Measurements from ENCODE around the gene AFTPH.
A peak's percentile ranks its signal among the peaks of the same experiment; 100 is the strongest.

The AFTPH gene

DNA sequence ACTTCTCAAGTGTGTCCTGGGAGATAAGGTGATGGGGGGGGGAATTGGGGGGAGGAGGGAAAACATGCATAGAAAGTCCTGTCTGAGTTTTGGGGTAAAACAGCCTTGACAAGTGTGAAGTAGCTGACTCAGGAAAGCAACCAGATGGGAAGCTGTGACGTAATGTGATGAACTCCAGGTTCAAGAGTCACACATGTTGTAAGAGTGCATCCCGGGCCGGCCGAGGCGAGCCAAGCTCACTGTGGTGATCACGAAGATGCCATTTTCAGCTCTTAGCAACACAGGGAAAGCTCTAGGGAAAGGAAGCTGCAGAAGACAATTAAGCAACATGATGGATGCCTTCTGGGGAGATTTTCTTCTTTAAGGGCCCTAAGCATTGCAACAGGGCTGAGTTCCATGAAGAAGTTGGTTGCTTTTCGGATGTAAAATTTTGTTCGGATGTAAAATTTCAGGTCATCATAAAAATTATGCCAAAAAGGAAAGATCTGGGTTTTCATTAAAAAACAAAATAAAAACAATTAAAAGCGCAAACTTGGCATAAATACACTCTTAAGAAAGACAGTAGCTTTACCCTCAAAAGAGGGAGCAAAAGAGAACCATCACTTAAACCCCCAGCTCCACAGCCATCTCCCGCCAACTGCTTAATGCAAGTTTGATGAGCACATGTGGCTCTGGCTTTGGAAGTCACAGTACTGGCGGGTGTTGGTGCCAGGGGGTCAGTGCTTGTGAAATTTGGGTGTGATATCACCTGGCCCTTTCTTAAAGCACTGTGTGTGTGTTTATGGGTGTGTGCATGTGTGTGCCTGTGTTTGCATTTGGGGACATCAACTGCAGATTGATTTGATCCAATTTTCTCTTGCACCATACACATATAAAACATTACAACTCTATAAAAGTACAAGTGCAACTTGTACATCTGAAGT, 110.5 kb downstream of the AFTPH start:
- ATAC-seq, result no peak

DNA sequence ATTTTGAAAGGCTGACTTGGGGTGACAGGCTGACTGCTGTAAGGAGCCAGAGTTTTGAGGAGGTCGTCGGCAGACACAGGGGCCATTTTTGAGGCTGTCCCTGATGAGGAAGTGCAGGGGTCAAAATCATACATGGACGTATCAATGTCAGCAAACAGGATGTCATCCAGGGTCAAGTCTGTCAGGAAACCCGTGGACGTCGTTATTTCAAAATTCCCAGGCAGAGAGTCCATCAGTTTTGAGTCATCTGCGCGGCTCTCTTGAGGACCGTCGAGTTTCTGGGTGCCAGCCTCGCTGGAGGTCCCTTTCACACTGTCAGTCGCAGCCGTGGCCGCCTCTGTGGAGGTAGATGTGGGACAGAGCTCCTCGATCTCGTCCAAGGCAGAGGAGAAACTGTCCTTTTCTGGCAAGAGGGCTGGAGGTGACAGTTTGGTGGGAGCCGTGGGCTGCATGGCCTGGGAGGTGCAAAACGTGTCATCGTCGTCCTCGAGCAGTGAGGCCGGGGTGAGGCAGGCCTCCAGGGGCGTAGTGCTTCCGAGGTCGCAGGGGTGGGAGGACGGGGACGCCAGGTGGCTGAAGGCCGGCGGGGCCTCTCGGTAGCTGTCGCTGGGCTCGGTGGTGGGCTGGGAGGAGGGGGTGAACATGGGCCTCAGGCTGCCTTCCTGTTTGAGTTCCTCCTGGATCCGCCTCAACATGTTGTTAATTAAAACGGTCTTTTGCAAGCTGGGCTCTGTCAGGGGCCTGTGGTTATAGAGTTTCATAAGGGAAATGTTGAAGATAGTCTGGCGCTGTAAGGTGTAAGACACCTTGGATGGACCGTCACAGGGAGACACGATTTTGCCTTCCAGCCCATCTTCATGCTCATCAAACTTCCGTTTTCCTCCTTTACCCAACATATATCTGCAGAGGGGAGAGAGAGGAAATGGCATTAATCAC, 112.1 kb downstream of the AFTPH start:
- peak; percentile 9 to 17 for ATAC-seq

DNA sequence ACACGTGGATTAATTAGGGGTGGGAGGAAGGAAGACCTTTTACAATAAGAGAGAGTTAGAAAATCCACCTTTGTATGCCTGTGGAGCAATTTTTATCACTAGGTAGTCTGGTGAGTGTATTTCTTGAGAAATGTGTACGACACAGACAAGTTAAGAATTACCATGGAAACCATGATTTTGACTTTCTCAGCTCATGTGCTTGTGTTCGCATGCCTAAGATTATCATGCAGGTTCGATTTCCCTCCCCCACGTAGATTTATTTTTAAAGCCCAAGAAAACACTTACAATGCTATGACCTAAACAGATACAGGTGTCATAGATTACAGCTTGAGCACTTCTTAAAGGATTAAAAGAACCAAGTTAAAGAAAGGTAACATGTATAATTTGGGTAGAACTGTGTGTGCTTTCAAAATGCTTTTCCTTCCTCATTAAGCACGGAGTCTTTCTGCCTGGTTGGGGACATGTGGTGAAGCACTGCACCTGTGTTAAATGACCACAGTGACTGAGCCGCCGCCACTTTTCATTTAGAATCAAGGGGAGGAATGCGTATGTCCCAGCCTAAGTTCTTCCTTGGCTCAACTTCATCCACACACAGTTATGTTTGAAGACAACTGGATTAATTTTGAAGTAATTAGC, 113.0 kb downstream of the AFTPH start:
- ATAC-seq, result peak; percentile 43 to 48

DNA sequence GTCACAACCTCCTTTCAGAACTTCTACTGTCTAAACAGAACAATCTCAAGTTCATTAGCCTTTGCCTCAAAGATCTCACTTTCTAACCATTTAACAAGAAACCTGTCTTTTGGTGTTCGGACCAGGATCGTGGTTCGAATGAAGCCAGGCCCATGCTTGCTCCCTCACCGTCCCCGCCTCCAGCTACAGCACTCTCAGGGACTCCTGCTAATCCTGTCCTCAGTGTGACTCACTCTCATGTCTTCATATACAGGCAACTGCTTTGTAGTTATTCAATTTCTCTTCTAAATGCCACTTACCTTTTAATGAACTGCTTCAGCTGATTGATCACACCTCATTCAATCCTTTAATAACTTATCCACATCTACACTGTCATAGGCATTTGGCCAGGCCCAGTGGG, 113.8 kb downstream of the AFTPH start:
- ATAC-seq, result peak; percentile 52 to 62

DNA sequence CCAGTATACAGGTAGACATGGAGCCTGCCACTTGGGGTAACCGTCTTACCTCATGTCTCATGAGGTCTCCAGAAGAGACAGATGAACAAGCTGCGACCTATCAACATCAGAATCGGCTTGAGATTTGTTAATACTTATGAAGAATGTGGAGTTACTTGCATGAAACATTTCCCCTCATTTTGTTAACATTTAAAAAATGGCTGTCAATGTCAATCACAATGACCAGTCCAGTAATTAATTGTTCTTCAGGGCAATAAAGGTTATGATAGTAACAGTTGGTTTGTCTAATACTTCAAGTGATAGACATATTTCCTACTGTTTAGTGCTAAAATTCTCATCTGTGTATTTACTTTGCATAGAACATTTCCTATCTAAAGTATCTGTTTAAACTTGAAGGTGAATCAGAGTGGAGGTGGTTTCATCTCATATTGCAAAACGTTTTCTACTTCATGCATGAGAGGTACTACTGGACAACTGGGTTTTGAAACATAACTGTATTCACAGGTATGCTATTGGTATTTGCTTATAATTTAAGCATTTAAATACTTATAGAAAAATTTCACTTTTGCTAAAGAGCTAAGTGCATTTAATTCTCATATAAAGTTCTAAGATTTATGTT, 114.5 kb downstream of the AFTPH start:
- ATAC-seq, result no peak

DNA sequence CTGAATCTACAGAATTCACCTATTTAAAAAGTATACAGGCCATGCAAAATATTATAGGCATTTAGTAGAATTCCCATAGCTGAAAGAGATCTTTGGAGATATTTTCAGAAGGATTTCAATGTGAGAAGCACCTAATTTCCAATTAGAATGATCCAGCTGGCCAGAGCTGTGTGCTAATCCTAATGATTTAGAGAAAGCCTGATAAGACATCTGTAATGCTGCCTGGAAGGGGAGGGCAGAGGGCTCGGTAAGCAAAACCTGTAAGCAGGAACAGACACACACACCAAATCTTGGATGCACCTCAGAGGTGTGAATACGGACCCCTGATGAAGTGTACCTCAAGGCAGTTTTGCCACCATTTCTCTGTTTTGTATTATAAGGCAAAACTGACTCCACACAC, 115.6 kb downstream of the AFTPH start:
- ATAC-seq, result no peak

DNA sequence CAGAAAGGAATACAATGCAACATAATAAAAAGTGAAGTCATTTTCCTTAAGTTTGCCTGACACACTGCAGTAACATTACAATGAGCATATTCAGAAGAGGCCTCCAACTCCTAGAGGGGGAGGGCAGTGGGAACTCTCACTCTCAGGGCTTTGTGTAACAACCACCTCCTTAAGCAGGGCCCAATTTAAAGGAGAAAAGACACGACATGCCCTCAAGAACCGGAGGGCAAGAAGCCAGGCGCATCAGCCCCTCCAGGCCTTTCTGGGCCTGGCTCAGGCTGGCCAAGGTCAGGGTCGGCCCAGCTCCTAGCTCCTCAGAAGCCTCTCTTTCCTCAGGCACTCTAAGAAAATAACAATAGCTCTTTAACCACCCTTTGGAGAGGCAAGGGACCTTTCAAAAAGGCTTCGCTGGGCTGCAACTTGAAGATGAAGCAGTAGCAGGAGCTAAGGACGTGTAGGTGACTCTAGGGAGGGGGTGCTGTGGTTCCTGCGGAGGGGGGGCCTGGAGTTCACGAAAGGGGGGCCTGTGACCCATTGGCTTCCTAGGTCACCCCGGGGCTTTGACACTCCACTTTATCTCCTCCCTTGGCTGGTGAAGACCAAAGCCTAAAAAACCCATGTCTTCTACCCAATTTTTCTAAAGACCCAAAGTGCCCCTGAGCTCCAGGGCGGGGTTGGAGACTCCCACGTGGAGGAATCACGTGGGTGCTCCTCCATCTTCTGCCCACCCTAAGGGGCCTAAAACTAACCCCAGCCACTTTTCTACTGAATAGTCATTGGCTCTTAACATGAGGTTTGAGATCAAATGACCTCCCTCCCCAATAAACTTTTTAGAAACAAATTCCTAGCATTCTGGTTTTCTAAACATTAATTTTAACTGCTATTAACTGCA, 116.3 kb downstream of the AFTPH start:
- ATAC-seq, result no peak

DNA sequence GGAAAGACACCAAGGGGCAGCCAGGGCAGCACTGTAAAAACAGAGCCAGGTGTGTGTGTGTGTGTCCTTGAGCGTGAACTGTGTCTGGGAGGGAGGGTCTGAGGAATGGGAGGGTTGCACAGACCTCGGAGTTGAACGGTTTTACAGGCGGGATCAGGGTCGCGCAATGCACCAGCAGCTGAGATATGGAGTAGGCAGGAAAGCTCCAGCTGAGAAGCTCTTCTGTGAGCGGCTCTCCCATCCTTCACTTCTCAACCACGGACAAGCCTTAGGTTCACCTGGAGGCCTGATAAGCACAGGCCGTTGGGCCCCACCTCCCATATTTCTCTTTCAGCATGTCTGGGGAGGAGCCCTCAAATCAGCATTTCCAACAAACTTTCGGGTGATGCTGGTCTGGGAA, 117.5 kb downstream of the AFTPH start:
- ATAC-seq, result no peak
